HFFc6 (cell line): ENCODE results near the gene EPHB1. TPM values are rescaled to one million over a fixed set of nuclear protein-coding genes. Genes with fewer than 3 reads are reported as not detected.

Experiments used
- DNase-seq: peaks from one replicate; pipeline ENCODE4 v3.0.0-alpha.2; 2018
- H3K27ac Mint-ChIP-seq: 2 replicates; pipeline ENCODE4 v1.8.0; 2020; ENCODE audit warnings: mild to moderate bottlenecking, mixed read lengths
- H3K27me3 Mint-ChIP-seq: 2 replicates; pipeline ENCODE4 v1.8.0; 2021; ENCODE audit warnings: mild to moderate bottlenecking, moderate library complexity, mixed read lengths; ENCODE audit not compliant: insufficient read depth
- H3K36me3 Mint-ChIP-seq: 2 replicates; pipeline ENCODE4 v1.8.0; 2021; ENCODE audit warnings: low read depth, mixed read lengths
- H3K4me1 Mint-ChIP-seq: 2 replicates; pipeline ENCODE4 v1.8.0; 2020; ENCODE audit warnings: low read depth, mixed read lengths
- H3K4me3 Mint-ChIP-seq: 2 replicates; pipeline ENCODE4 v1.8.0; 2020; ENCODE audit warnings: mild to moderate bottlenecking, moderate library complexity, mixed read lengths
- H3K9me3 Mint-ChIP-seq: 2 replicates; pipeline ENCODE4 v1.8.0; 2020; ENCODE audit warnings: mild to moderate bottlenecking, mixed read lengths
- total RNA-seq, 6 experiments: library from RNA; stranded (reverse); fragmentation: NEBNext Ultra II Directional; extraction: Animal tissue kit (Norgen Biotek cat#: 25700); gene quantifications; 2 replicates in 1 of 6; 3 replicates in 5 of 6; pipeline ENCODE4 v1.2.3, GENCODE V29; 2021
- TF ChIP-seq, protein P1 (sequence below): fragments of 200-600 bp; sonication (generic); IDR thresholded peaks from 2 replicates; pipeline ENCODE4 v1.5.0; 2021; ENCODE audit warnings: antibody characterized with exemption, mild to moderate bottlenecking

The EPHB1 gene
- total RNA-seq, 6 experiments from 2014 or later: 0.88 to 2.6 (median 1.0) TPM

DNA sequence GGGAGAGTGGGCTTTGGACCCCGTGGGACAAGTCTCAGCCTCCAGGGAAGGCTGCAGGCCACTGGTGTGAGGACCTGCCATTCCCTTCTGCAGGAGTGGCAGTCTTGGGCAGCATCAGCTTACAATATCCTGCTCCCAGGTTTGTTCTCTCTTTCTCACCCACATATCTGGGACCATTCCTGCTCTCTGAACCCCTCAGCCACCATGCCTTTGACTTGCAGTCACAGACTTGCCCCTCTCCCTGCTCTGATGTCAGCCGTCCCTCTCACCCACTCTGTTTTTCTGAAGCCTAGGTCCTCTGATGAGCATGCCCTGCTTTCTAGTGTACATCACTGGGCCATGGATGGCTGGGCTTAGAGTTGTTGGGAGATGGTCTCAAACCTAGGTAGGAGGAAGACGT is 282.1 kb downstream of the EPHB1 start:
- Mint-ChIP-seq H3K4me3 (no peak overlapping the region), H3K4me1 (no peaks in the 10 kb centered on the region), H3K36me3 (no peaks in the 10 kb centered on the region), H3K27ac (no peak overlapping the region), H3K9me3 (peaks cover 6% of the 10 kb centered on the region), H3K27me3 (peaks cover 3% of the 10 kb centered on the region)
- DNase-seq: no peak
- TF ChIP-seq, protein P1, sequence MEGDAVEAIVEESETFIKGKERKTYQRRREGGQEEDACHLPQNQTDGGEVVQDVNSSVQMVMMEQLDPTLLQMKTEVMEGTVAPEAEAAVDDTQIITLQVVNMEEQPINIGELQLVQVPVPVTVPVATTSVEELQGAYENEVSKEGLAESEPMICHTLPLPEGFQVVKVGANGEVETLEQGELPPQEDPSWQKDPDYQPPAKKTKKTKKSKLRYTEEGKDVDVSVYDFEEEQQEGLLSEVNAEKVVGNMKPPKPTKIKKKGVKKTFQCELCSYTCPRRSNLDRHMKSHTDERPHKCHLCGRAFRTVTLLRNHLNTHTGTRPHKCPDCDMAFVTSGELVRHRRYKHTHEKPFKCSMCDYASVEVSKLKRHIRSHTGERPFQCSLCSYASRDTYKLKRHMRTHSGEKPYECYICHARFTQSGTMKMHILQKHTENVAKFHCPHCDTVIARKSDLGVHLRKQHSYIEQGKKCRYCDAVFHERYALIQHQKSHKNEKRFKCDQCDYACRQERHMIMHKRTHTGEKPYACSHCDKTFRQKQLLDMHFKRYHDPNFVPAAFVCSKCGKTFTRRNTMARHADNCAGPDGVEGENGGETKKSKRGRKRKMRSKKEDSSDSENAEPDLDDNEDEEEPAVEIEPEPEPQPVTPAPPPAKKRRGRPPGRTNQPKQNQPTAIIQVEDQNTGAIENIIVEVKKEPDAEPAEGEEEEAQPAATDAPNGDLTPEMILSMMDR: no peak

DNA sequence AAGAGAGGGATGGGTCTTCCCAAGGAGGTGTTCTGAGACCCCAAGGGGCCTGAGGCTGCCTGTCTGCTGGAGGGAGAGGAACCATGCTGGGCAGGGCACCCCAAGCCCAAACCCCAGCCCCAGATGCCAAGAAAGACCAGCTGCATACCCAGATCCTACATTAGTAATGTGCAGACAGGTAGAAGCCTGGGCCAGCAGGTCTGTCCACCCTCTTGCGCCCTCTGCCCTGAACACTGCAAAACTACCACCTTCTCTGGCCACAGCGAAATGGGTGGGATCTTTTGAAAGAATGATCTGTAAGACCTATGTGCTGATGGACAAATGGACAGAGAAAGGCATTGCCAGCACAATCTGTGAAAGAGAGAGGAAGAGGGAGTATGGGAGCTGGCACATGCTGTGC is 283.2 kb downstream of the EPHB1 start:
- no peak overlapping the region for H3K4me3 Mint-ChIP-seq
- H3K9me3 Mint-ChIP-seq: no peaks in the 10 kb centered on the region; the same call in 1 of the 2 replicates
- peaks cover 3% of the 10 kb centered on the region for H3K27me3 Mint-ChIP-seq
- no peaks in the 10 kb centered on the region for H3K36me3 Mint-ChIP-seq
- TF ChIP-seq, protein P1: no peak
- no peaks in the 10 kb centered on the region for H3K4me1 Mint-ChIP-seq
- no peak for DNase-seq
- H3K27ac Mint-ChIP-seq: no peak overlapping the region

DNA sequence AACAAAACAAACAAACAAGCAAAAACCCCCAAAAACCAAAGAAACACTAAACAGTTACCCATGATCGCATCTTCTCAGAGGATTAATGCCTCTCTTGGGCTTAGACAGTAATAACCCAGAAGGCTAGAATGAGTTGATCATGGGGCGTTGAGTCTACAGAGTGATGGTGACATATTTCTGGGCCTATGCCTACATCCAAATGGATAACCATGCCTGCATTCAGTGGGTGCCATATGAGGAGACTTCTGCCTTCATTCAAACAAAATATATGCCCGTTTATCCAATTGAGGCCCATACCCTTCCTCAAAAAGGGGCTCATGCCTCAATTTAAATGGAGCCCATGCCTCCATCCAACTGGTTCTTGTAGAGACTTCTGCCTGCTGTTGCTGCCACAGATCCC is 284.0 kb downstream of the EPHB1 start:
- H3K27ac Mint-ChIP-seq: no peak overlapping the region
- no peaks in the 10 kb centered on the region for H3K36me3 Mint-ChIP-seq
- H3K9me3 Mint-ChIP-seq: no peaks in the 10 kb centered on the region; the same call in 1 of the 2 replicates
- no peak overlapping the region for H3K4me3 Mint-ChIP-seq
- TF ChIP-seq, protein P1: no peak
- DNase-seq: no peak
- peaks cover 3% of the 10 kb centered on the region for H3K27me3 Mint-ChIP-seq
- H3K4me1 Mint-ChIP-seq: no peaks in the 10 kb centered on the region

DNA sequence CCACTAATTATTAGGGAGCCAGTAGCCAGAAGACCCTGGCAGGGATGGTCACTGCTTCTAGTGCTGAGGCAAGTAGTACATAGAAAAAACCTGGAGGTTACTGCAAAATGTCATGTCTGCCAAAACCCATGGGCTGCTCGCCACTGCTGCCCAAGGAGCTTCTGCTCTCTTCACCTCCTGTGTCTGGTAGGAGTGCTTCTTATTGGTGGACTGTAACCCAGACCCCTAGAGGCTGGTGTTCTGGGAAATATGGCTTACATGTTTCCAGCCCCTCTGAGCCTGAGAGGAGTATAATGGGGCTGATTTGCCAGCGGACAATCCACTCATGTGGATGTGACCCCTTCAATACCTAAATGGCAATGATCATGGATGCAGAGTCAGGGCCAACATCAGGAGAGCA is 286.4 kb downstream of the EPHB1 start:
- peaks cover 3% of the 10 kb centered on the region for H3K27me3 Mint-ChIP-seq
- no peak for DNase-seq
- TF ChIP-seq, protein P1: no peak
- H3K4me1 Mint-ChIP-seq: no peaks in the 10 kb centered on the region
- no peak overlapping the region for H3K4me3 Mint-ChIP-seq
- H3K9me3 Mint-ChIP-seq: no peaks in the 10 kb centered on the region; the same call in 1 of the 2 replicates
- H3K27ac Mint-ChIP-seq: no peak overlapping the region
- no peaks in the 10 kb centered on the region for H3K36me3 Mint-ChIP-seq

DNA sequence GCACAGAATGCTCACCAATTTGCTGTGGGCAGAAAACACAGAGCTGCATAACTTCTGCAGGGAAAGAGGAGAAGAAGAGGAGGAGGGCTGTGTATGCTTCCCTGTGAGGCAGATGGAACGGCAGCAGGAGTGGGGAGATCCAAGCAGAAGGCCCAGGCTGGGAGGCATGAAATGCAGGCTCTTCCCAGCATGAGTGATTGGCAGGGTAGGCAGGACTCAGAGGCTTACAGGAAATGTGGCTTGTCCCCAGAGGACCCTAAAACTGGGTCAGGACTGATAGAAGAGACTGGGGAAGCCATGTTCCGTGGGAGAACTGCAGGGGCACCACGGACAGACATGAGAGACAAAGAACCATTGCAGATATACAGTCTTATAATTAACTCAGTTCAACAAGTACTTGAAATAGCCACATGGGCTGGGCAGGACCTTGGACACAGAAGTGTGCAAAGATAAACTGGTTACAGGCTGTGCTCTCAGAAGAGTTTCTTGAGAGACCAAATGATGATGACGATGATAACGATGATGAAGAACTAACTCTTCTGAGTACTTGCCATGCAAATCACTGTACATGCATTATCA is 286.9 kb downstream of the EPHB1 start:
- H3K9me3 Mint-ChIP-seq: no peaks in the 10 kb centered on the region; the same call in 1 of the 2 replicates
- no peak overlapping the region for H3K27ac Mint-ChIP-seq
- DNase-seq: no peak
- H3K36me3 Mint-ChIP-seq: no peaks in the 10 kb centered on the region
- H3K27me3 Mint-ChIP-seq: peaks cover 3% of the 10 kb centered on the region
- H3K4me1 Mint-ChIP-seq: no peaks in the 10 kb centered on the region
- H3K4me3 Mint-ChIP-seq: no peak overlapping the region
- TF ChIP-seq, protein P1: no peak
